NOMO-1 treated with DMSO at 0.1 percent for 48 hours (cell line): ENCODE measurements around the gene SKI.
A peak's percentile ranks its signal among the peaks of the same experiment; 100 is the strongest.

Source experiments
- DNase-seq: peaks from one replicate; lab custom pipeline; 2025; ENCODE audit not compliant: unreplicated experiment; lab: John Stamatoyannopoulos, UW

SKI gene

DNA sequence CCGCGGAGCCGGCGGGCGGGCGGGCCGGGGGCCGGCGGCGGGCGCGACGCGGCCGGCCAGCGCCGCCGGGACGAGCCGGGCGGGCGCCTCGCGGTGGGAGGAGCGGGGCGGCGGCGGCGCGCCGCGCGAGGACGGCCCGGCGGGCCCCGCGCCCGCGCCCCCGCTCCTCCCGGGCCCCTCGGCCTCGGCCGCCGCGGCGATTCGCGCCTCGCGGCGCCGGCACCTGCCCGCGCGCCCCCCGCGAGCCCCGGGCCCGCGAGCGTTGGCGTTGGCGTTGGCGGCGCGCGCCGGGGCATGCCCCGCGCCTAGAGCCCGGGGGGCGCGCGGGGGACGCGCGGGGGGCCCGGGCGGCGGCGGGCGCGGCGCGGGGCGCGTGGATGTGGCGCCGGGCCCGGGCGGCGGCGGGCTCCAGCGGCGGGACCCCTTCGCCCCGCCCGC, at the start of gene SKI:
Gene SKI, plus strand, starts transcription at position 163 of the 438 bp plus-strand sequence. CDS start 448 bp downstream, outside the sequence.
- no peak for DNase-seq

DNA sequence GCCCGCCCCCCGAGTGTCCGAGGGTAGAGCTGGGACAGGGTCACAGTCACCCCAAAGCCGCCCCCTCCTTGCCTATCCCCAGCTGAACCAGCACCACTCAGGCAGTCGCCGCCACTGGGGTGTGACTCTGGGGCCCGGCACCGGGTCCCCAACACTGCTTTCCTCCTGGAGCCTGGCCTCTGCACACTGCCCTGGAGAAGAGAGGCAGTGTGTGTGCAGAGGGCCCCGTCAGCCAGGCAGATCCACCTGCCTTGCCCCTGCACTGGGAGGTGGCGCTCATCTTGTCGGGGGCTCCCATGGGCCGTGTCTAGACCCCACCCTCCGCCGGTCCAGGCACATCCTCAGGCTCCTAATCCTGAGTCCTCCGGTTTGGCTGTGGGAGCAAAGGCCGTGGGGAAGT, 49.2 kb upstream of the SKI start:
- no peak for DNase-seq

DNA sequence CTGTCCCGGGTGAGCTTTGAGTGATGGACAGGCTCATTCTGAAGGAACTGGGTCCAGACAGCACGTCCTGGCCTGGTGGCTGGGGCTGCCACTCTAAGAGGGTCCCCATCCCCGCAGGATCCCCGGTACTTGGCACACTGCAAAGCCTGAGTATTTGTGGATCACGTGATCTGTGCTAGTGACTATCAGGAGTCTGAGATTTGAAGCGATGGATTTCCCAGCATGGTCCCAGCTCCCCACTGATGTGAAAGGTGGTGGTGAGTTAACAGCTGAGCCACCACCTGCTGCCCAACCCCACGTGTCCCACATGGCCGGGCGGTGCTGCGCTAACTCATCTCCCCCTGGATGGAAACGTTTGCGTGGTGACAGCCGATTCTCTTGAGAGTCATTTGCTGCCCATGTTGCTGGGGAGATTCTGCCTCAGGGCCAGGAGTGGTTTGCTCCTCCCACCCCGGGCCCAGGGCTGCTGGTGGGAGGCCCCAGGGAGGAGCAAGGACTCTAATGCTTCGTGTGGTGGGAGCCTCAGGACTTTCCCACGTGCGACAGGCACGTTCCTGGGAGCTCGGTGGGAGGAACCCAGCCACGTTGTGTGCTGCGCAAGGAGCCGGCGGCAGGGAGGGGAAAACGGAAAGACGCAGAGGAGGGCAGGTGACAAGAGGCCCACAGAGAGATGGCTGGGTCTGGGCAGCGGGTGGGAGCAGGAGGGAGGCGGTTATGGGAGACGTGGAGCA, 48.7 kb upstream of the SKI start:
- DNase-seq: no peak

DNA sequence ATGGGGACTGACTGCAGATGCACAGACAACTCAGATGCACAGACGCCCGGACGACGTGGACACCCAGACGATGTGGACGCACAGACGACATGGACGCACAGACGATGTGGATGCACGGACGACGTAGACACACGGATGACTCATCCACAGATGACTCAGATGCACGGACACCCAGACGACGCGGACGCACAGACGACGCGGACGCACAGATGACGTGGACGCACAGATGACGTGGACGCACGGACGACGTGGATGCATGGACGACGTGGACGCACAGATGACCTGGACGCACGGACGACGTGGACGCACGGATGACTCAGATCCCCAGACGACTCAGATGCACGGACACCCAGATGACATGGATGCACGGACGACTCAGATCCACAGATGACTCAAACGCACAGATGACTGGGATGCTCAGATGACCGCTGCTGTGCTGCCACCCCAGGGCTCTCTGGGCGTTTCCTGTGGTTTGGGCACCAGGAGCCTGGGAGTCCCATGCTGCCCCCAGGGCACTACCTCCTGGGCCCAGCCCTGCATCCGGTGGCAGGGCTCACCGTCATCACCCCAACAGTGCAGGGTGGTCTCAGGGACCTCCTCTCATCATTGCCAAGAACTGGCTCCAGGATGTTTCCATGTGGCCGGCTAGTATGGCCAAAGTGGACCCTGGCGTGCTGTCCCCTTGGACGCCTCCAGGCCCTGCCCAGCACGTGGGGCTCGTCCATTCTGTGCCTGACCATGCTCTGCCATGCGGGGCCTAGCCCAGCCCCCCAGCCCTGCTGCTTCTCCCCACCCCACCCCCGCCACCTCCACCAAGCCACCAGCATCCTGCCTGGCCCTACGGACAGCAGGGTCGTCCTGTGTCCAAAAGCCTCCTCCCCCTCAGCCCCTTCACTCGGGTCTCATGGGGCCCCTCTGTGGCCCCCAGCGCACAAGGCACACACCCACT, 47.5 kb upstream of the SKI start:
- DNase-seq: no peak

DNA sequence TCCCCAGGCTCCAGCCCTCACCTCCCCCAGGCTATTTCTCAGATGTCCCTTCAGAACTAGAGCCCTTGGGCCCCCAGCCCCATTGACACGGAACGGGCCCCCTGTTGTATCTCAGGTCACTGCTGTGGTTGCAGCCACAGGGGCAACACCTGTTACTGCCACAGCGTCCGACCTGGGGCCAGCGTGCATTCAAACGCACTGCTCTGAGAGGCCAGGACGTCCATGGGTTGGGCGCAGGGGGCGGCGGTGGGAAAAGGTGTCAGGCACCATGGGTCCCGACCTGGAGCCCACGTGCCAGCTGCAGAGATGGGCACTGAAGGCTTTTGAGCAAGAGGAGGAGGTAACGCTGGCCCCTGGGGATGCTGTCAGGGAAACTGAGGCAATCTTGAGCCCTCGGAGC, 46.8 kb upstream of the SKI start:
- no peak for DNase-seq

DNA sequence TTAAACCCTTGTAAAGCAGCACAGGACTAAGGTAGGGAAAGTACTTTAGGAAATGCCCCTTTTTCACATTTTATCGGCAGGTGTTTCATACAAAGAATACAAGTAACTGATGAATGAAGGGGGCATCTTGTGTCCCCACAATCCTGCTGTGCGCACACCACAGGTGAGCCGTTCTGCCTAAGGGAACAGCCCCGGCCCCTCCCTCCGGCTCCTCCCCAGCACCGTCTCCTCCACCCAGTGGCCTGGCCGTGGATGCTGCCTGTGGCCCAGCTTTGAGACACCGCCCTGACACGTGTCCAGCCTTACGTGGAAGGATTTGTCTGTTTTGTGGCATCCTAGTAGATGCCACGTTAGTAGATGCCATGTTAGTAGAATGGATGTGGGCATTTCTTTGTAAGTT, 46.4 kb upstream of the SKI start:
- no peak for DNase-seq

DNA sequence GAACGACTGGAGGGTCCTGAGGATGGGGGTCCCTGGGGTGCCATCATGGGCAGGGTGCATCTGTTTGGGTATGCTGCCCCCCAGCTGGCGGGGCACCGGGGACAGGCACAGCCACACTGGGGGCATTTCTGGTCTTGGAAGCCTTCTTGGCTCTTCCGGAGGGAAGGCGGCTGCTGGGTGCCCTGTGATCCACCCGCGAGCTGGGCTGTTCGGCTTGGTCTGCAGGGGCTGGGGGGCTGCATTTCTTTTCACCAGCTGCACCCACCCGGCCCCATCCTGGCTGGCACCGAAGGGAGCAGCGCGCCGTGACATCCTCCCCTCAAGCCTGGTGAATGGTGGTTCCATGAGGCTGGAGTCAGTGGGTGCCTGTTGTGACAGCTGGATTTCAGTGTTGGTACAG, 45.7 kb upstream of the SKI start:
- no peak for DNase-seq

DNA sequence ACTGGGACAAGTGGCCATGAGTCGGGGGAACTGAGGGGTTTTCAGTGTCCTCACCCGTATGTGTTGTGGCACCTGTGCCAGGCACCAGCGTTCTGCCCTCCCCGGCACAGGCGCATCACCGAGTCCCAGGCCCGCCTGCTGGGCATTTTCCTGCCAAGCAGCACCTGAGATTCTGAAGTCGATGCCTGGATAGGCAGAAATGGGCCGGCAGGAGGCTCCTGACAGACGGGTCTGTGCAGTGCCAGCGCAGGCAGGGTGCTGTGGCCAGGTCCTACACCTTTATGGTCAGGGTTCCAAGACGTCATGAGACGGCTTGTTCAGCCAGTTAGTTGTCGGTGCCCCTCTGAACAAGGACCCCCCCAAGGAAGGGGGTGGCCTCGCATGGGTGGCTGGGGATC, 44.2 kb upstream of the SKI start:
- DNase-seq: no peak

DNA sequence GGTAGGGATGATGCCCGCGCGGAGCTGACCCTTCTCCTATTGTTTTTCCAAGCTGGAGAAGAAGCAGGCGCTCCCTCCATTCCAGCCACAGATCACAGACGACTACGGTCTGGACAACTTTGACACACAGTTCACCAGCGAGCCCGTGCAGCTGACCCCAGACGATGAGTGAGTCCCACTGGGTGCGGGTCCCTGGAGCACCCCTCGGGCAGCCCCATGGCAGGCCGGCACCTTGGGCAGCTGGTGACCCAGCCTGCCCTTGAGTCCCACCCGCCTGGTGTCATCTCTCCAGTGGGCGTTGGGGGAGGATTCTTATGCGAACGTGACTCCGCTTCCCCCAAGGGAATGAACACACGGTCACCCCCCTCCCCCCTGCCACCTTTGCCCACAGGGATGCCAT, 43.6 kb upstream of the SKI start:
- DNase-seq: no peak

DNA sequence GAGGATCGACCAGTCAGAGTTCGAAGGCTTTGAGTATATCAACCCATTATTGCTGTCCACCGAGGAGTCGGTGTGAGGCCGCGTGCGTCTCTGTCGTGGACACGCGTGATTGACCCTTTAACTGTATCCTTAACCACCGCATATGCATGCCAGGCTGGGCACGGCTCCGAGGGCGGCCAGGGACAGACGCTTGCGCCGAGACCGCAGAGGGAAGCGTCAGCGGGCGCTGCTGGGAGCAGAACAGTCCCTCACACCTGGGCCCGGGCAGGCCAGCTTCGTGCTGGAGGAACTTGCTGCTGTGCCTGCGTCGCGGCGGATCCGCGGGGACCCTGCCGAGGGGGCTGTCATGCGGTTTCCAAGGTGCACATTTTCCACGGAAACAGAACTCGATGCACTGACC, 43.2 kb upstream of the SKI start:
- DNase-seq: no peak

DNA sequence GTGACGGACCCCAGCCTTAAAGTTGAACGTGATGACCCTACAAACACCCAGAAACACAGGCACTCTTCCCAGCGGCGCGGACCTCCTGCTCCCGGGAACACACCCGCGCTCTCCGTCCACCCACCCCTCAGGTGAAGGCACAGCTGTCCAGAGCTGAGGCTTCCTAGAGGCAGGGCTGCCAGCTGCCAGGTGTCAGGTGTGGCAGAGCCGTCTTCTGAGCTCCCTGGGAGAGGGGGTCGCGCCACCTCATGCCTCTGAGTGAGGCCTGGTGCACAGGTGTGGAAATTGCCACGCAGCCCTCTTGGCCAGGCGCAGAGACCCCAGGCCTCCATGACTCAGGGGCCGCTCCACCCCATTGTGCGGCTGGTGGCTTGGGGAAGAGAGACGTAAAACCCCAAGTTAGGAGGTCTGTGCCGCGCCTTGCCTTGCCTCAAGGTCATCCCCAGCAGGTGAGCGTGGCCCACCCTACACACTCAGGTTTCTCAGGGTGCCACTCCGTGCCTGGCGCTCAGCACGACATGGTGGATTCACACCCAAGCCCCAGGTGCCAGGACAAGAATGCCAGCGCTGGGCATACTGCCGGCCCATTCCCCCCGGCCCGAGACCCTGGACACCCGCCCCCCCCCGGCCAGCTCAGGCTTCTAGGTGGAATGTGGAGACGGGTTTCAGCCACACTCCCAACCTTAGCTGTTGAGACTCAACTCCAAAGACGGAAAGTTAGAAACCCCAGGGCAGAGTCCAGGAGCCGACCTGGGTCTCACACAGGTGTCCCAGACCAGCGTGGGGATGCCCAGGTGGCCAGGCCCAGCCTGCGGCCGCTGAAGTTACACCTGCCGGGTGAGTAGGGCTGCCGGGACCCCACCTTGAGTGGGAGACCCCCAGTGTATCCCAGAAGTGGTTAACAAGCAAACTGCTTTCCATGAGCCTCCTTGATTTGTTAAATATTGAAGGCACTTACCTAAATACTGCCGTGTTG, 42.0 kb upstream of the SKI start:
- DNase-seq: no peak

DNA sequence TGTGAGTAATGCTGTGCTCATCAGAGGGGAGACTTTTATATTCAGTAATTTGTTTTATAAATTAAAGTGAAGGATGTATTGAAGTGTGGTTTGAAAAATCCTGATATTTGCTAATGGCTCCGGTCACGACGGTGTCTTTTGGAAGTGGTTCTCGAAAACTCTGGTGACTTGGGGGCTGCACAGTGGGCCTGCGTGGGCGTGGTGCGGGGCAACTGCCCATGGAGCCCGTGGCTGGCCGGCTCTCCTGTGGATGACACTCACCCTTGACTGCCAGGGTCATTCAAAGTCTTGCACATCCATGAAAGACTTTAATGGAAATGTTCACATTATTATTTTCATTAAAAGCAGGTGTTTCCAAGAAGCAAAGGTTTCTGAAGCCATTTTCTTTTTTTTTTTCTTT, 41.2 kb upstream of the SKI start:
- DNase-seq: no peak

DNA sequence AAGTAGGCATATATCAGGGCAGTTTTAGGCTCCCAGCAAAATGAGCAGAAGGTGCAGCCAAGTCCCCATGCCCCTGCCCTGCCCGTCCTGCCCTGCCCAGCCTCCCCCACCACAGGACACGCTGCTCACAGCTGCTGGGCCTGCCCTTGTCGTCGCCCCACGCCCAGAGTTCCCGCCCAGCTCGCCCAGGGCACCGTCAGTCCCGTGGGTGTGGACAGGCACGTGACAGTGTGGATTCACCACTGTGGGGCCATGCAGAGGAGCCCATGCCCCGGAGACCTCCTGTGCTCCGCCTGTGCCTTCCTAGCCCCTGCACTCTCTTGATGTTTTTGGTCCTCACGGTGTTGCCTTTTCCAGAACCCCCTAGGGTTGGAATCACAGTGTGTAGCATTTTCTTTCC, 40.5 kb upstream of the SKI start:
- DNase-seq: no peak

DNA sequence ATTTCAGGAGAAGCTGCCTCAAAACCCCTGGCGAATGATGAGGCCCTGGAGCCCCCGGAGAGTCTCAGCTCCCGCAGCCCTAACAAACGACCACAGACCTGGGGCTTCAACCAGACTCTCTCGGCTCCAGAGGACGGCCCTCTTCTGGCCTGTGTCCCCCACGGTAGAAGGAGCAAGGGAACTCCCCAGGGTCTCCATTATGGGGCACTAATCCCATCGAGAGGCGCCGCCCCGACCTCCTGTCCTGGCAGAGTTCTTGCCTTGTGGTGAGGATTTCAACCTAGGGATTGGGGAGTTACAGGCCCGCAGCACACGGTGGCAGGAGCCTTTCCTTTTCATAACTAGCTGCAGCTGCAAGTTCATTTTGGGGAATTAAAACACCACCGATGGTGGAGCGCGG, 39.8 kb upstream of the SKI start:
- no peak for DNase-seq

DNA sequence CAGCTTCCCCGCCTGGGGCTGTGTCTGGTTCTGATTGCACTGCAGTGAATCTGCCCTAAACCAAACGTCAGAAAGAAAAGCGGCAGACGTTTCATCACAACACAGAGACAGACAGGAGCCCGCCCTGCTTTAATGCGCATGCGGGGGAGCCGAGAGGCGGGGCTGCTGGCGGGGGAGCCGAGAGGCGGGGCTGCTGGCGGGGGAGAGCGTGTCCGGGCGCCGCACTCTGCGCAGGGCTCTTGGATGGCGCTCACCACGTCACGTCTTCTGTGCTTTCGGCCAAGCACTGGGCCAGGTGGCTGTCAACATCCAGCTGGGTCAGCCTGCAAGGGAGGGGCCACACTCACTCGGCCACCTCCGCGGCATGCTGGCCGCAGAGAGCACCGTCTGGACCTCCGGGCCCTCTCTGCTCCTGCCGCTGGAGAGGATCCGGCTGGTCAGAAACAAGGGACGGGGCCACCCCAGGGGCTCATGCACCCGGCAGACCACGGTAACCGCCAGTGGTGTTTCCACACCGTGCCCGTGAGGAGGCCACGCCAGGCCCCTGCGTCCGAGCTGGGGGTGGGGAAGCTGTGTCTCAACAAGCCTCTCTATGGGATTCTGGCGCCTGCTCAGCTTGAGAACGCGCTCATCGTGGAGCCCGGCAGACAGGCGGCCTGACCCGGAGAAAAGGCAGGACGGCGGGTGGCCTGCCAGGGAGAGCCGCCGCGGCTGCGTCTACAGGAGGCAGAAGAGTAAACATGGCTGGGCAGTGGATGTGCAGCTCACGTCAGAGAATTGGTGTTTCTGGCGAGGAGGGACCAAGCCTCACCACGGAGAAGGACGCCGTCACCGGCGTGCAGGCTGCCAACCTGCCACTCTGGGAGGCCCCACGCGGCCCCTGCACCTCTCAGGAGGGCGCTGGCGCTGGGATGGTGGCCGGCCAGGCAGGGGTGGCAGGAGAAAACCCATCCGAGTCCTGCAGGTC, 38.4 kb upstream of the SKI start:
- peak; percentile 79 for DNase-seq

DNA sequence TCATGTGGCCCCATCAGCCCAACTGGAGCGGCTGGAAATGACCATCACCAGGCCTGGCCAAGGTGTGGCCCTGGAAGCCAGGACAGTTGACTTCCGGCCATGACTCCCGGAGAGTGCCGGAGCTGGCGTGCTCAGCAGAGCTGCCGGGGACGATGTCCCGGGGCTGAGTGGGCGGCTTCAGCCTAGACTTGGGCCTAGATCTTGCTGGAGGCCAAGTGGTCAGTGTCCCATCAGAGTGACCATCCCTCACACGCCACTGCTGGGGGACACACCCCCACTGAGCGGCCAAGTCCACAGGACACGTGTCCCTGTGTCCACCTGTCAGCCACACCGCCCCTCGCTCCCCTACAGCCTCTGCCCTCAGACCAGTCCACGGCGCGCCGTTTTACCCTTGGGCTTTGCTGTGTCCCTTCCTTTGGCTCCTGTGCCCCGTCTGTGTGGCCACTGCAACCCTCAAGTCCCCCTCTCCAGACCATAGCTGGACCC, 37.6 kb upstream of the SKI start:
- no peak for DNase-seq

DNA sequence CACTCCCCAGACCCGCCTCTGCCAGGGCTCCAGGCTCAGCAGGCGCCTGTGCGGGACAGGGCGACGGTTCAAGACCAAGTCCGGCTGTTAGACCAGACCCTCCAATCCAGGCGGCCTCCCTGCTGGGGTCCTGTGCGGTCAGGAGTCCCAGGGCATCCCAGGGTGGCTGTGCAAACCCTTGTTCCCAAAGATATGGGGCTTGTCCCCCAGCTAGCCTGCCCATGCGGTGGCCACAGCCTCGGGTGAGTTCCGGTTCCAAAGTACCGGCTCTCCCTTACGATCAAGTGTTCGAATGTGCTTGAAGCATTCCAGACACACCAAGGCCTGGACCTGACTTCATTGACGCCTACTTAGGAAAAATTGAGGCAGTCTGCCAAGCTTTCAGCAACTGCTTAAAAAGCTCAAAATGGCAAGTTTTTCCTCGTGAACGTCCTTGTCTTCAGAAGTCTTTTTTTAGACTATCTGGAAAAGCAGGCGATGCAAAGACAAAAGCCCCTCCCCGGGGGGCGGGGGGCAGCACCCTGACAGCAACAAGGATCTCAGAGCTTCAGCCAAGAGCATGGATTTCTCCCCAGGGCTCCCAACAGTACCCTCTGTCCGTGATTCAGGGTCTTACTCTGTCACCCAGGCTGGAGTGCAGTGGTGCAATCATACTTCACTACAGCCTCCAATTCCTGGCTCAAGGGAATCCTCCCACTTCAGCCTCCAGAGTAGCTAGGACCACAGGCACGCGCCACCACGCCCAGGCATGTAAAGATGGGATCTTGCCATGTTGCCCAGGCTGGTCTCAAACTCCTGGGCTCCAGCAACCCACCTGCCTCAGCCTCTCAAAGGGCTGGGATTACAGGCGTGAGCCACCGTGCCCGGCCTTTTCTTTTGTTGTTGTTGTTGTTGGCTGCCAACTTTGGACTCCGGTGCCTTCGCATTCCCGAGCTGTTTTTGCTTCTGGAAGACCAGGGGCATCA, 35.8 kb upstream of the SKI start:
- no peak for DNase-seq

DNA sequence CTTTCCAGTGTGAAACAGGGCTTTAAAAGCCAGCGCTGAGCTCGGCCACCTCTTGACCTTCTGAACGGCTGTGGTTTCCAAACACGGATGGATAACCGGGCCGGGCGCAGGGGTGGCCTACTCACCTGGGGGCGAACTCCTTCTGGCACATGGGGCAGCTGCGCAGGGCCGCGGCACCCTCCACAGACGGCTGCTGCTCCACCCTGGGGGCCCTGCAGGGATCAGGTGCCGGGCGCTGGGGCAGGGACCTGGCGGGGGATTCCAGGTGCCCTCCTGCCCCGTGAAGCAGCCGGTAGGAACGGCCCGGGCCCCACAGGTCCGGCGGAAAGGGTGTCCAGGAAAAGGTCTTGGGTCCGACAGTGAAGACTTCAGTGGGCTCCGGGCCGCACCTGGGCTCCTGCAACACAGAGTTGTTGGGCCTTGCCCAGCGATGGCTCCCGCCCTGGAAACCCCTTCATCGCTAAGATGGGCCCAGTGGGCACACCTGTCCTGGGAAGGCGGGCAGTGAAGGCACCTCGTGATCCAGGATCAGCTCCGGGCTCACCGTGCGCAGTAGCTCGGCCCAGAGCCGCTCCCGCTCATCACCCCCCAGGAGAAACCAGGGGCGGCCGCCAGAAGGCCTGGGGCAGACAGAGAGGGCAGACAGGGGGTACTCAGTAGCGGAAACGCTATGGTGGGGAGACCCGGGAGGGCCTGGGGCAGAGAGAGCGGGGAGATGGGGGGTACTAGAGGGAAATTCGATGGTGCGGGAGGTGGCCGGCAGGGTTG, 34.4 kb upstream of the SKI start:
- no peak for DNase-seq
